HEK293 (cell line): ENCODE results near the gene FOXO3.

Experiments
- CTCF ChIA-PET: fragments of 350-600 bp; formaldehyde crosslinking; extraction: SDS; loops from one replicate; lab custom pipeline; 2021; ENCODE audit warnings: antibody characterized with exemption; lab: Yijun Ruan, JAX
- POLR2A ChIA-PET: fragments of 300-600 bp; formaldehyde crosslinking; extraction: SDS; loops from one replicate; lab custom pipeline; 2020; ENCODE audit warnings: antibody characterized with exemption, inconsistent platforms; lab: Yijun Ruan, JAX
- H3K27ac ChIP-seq: fragments of 200-500 bp; sonication (Bioruptor generic); 2 replicates; pipeline ENCODE4 v1.5.1; 2014; ENCODE audit warnings: low read depth, low read length, control low read depth, inconsistent platforms; ENCODE audit errors: extremely low read depth
- H3K36me3 ChIP-seq, 2 experiments: fragments of 200-500 bp in 1 of 2; sonication (Bioruptor generic) in 1 of 2; 1 replicate in 1 of 2; 2 replicates in 1 of 2; pipeline ENCODE4 v1.5.1; 2014 to 2017; ENCODE audit warnings: inconsistent platforms in 2 of 2, low read length in 2 of 2; ENCODE audit not compliant: control insufficient read depth in 2 of 2, insufficient read depth in 1 of 2
- H3K4me1 ChIP-seq: fragments of 200-500 bp; sonication (Bioruptor generic); 2 replicates; pipeline ENCODE4 v1.5.1; 2014; ENCODE audit warnings: mild to moderate bottlenecking, low read length, inconsistent platforms; ENCODE audit not compliant: control insufficient read depth, insufficient read depth
- H3K4me3 ChIP-seq: 2 replicates; pipeline ENCODE4 v1.5.1; 2011; ENCODE audit warnings: low read depth, mild to moderate bottlenecking, control low read depth, low read length, moderate library complexity
- H3K9me3 ChIP-seq: fragments of 200-500 bp; sonication (Bioruptor generic); 2 replicates; pipeline ENCODE4 v1.5.1; 2014; ENCODE audit warnings: low read depth, low read length, inconsistent platforms; ENCODE audit not compliant: control insufficient read depth, insufficient read depth
- KLF10 ChIP-seq: fragments of 450-650 bp; IDR thresholded peaks from 2 replicates; pipeline ENCODE4 v1.5.1; 2018; ENCODE audit warnings: missing biosample characterization, mild to moderate bottlenecking, missing genetic modification characterization
- KLF9 ChIP-seq: fragments of 450-650 bp; formaldehyde crosslinking; IDR thresholded peaks from 2 replicates; pipeline ENCODE4 v1.5.1; 2016; ENCODE audit warnings: missing biosample characterization, missing genetic modification characterization, low read depth
- OSR2 ChIP-seq: fragments of 450-650 bp; formaldehyde crosslinking; IDR thresholded peaks from 2 replicates; pipeline ENCODE4 v1.5.1; 2016; ENCODE audit warnings: missing biosample characterization, missing genetic modification characterization
- PBX3 ChIP-seq: sonication (generic); formaldehyde crosslinking; IDR thresholded peaks from 2 replicates; pipeline ENCODE4 v1.8.1; 2022; ENCODE audit warnings: mild to moderate bottlenecking, moderate library complexity, missing genetic modification reagents
- PRDM6 ChIP-seq: fragments of 450-650 bp; formaldehyde crosslinking; IDR thresholded peaks from 2 replicates; pipeline ENCODE4 v1.5.1; 2017; ENCODE audit warnings: missing biosample characterization, missing genetic modification characterization
- REPIN1 ChIP-seq: fragments of 450-650 bp; formaldehyde crosslinking; IDR thresholded peaks from 2 replicates; pipeline ENCODE4 v1.5.1; 2017; ENCODE audit warnings: missing biosample characterization, missing genetic modification characterization, low read depth
- ZBTB49 ChIP-seq: fragments of 450-650 bp; formaldehyde crosslinking; IDR thresholded peaks from 2 replicates; pipeline ENCODE4 v1.5.1; 2016; ENCODE audit warnings: missing biosample characterization, missing genetic modification characterization, low read depth
- ZNF121 ChIP-seq: fragments of 450-650 bp; formaldehyde crosslinking; IDR thresholded peaks from 2 replicates; pipeline ENCODE4 v1.5.1; 2016; ENCODE audit warnings: missing biosample characterization, missing genetic modification characterization
- ZNF133 ChIP-seq: fragments of 450-650 bp; formaldehyde crosslinking; IDR thresholded peaks from 2 replicates; pipeline ENCODE4 v1.5.1; 2016; ENCODE audit warnings: missing biosample characterization, missing genetic modification characterization
- ZNF169 ChIP-seq: fragments of 450-650 bp; formaldehyde crosslinking; IDR thresholded peaks from 2 replicates; pipeline ENCODE4 v1.5.1; 2016; ENCODE audit warnings: missing biosample characterization, missing genetic modification characterization
- ZNF221 ChIP-seq: fragments of 450-650 bp; formaldehyde crosslinking; IDR thresholded peaks from 2 replicates; pipeline ENCODE4 v1.5.1; 2017; ENCODE audit warnings: missing biosample characterization, missing genetic modification characterization, borderline replicate concordance
- ZNF37A ChIP-seq: fragments of 450-650 bp; IDR thresholded peaks from 2 replicates; pipeline ENCODE4 v1.5.1; 2018; ENCODE audit warnings: missing biosample characterization, missing genetic modification characterization
- ZNF449 ChIP-seq: fragments of 450-650 bp; formaldehyde crosslinking; IDR thresholded peaks from 2 replicates; pipeline ENCODE4 v1.5.1; 2017; ENCODE audit warnings: missing biosample characterization, mild to moderate bottlenecking, missing genetic modification characterization, moderate library complexity
- ZNF571 ChIP-seq: fragments of 450-650 bp; formaldehyde crosslinking; IDR thresholded peaks from 2 replicates; pipeline ENCODE4 v1.5.0; 2017; ENCODE audit warnings: missing biosample characterization, missing genetic modification characterization
- ZNF596 ChIP-seq: fragments of 450-650 bp; IDR thresholded peaks from 2 replicates; pipeline ENCODE4 v1.5.0; 2018; ENCODE audit warnings: missing biosample characterization, mild to moderate bottlenecking, missing genetic modification characterization, moderate library complexity
- ZSCAN4 ChIP-seq: fragments of 450-650 bp; formaldehyde crosslinking; IDR thresholded peaks from 2 replicates; pipeline ENCODE4 v1.5.1; 2017; ENCODE audit warnings: missing biosample characterization, missing genetic modification characterization

The FOXO3 gene

GRCh38 chr6:108610270-108610839 lies 49.6 kb downstream of the FOXO3 start:
- peaks cover 22% of the 10 kb centered on the region for H3K4me1 ChIP-seq
- POLR2A ChIA-PET = no interaction called here

GRCh38 chr6:108610957-108611586 lies 50.4 kb downstream of the FOXO3 start:
- Histone ChIP-seq H3K36me3 (no peaks in the 10 kb centered on the region), H3K4me3 (no peak overlapping the region), H3K9me3 (no peaks in the 10 kb centered on the region), H3K4me1 (peaks cover 15% of the 10 kb centered on the region), H3K27ac (no peak overlapping the region)
- TF ChIP-seq OSR2 (no peak), REPIN1 (tag by site-specific recombination) (no peak), KLF9 (no peak), ZNF121 (no peak), ZNF169 (no peak), ZNF596 (tag by site-specific recombination) (no peak), ZNF449 (tag by site-specific recombination) (no peak), ZNF571 (tag by site-specific recombination) (no peak), ZSCAN4 (no peak), ZNF37A (tag by site-specific recombination) (no peak), PBX3 (CRISPR knock-in tag) (no peak), ZNF133 (tag by site-specific recombination) (no peak), ZBTB49 (tag by site-specific recombination) (no peak), ZNF221 (tag by site-specific recombination) (no peak)
- ChIA-PET POLR2A (interaction anchor here (0.6 kb wide), 1 partner anchor 44 kb away, joined by 5 read pairs; no protein-coding TSS in a partner anchor), CTCF (interaction anchor here (1.4 kb wide), 1 partner anchor 462 kb away, joined by 4 read pairs; no protein-coding TSS in a partner anchor)

More at GRCh38 chr6:108610270-108610839, 49.6 kb downstream of the FOXO3 start:
- CTCF ChIA-PET = interaction anchor here (1.4 kb wide), 1 partner anchor 463 kb away, joined by 4 read pairs; no protein-coding TSS in a partner anchor
- Histone ChIP-seq H3K36me3 (no peaks in the 10 kb centered on the region), H3K9me3 (no peaks in the 10 kb centered on the region), H3K4me3 (no peak overlapping the region), H3K27ac (no peak overlapping the region)
- peak; percentile 37; the same call in 1 of the 2 replicates for TF ChIP-seq PRDM6 (tag by site-specific recombination)
- no peak for TF ChIP-seq KLF10
